Measurements from ENCODE around the gene MORN1. TPM values are rescaled to one million over a fixed set of nuclear protein-coding genes. Genes with fewer than 3 reads are reported as not detected.

MORN1 gene
- total and polyA plus RNA-seq, 9 of the 15 experiments (the other 6 are each of a cell fraction or from before 2014, with no cell fraction given): 0.24 to 9.3 (median 4.2) TPM

DNA sequence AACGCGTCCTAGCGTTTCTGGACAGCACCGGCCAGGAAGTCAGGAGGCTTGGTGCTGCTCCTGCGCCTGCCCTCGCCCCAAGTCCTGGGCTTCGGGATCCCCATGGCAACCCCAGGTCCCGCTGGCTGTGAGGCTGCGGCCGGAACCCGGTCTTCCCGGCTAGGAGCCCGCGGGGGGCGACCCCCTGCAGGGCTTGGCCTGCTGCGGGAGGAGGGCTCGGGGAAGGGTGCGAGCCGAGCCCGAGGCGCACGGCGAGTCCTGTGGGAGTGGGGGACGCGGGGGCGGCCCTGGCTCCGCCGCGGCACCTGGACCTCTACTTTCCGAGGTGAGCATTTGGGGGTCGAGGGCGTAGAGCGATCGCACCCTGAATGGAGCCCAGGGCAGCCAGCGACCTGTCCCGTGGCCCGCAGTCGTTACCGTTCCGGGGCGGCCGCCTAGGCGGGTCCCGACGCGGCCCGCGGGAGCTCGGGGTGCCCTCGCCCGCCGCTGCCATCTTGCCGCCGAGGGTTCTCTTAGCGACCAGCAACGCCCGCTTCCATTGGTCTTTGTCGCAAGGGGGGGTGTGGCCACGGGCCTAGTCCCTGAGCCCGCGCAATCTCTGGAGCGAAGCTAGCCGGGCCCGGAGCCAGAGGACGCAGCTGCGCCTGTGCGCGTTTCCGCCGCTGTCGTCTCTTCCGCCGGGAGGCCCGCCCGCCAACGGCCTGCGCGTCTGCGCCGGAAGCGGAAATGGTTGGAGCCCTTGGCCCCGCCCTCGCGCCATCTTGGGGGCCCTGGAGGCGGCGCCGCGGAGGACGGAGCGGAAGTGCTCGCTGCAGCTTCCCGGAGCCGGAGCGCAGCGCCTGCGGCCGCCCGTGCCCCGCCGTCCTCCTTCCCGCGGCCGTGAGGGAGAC is at the start of gene MORN1, which contains the start of gene RER1 (continued):
- TF ChIP-seq, protein P1, sequence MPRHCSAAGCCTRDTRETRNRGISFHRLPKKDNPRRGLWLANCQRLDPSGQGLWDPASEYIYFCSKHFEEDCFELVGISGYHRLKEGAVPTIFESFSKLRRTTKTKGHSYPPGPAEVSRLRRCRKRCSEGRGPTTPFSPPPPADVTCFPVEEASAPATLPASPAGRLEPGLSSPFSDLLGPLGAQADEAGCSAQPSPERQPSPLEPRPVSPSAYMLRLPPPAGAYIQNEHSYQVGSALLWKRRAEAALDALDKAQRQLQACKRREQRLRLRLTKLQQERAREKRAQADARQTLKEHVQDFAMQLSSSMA (CRISPR knock-in tag; IDR thresholded peaks at IDR 0.05): no peak
- TF ChIP-seq, protein P2, sequence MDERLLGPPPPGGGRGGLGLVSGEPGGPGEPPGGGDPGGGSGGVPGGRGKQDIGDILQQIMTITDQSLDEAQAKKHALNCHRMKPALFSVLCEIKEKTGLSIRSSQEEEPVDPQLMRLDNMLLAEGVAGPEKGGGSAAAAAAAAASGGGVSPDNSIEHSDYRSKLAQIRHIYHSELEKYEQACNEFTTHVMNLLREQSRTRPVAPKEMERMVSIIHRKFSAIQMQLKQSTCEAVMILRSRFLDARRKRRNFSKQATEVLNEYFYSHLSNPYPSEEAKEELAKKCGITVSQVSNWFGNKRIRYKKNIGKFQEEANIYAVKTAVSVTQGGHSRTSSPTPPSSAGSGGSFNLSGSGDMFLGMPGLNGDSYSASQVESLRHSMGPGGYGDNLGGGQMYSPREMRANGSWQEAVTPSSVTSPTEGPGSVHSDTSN (CRISPR knock-in tag; IDR thresholded peaks at IDR 0.05; ENCODE audit: low read depth): no peak
- TF ChIP-seq, protein P2 (tag; conservative IDR thresholded peaks at IDR 0.05; ENCODE audit: low read depth): no peak
- TF ChIP-seq, protein P3, sequence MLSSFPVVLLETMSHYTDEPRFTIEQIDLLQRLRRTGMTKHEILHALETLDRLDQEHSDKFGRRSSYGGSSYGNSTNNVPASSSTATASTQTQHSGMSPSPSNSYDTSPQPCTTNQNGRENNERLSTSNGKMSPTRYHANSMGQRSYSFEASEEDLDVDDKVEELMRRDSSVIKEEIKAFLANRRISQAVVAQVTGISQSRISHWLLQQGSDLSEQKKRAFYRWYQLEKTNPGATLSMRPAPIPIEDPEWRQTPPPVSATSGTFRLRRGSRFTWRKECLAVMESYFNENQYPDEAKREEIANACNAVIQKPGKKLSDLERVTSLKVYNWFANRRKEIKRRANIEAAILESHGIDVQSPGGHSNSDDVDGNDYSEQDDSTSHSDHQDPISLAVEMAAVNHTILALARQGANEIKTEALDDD (IDR thresholded peaks at IDR 0.05): no peak
- TF ChIP-seq NR2F6 (CRISPR knock-in tag; IDR thresholded peaks at IDR 0.05) (no peak), SIX5 (IDR thresholded peaks at IDR 0.05; ENCODE audit: borderline replicate concordance in 1 of 2, insufficient read depth in 1 of 2, low read depth in 1 of 2, low read length in 2 of 2) (0 out of 4 replicates have a peak, but pooled peaks have one; percentile 13 to 34), MXI1 (IDR thresholded peaks at IDR 0.05; ENCODE audit: low read depth, low read length) (peak; percentile 92), ZNF431 (CRISPR knock-in tag; IDR thresholded peaks at IDR 0.05) (no peak), RBM17 (IDR thresholded peaks at IDR 0.05; ENCODE audit: borderline replicate concordance, low read depth, low read length) (no peak), CXXC5 (CRISPR knock-in tag; IDR thresholded peaks at IDR 0.05) (peak; percentile 97), NFE2L1 (tag; IDR thresholded peaks at IDR 0.05; ENCODE audit: borderline replicate concordance, low read depth) (no peak), ZNF175 (CRISPR knock-in tag; IDR thresholded peaks at IDR 0.05; ENCODE audit: low read depth) (no peak), CHCHD3 (CRISPR knock-in tag; IDR thresholded peaks at IDR 0.05) (no peak)
- TF ChIP-seq, protein P4, sequence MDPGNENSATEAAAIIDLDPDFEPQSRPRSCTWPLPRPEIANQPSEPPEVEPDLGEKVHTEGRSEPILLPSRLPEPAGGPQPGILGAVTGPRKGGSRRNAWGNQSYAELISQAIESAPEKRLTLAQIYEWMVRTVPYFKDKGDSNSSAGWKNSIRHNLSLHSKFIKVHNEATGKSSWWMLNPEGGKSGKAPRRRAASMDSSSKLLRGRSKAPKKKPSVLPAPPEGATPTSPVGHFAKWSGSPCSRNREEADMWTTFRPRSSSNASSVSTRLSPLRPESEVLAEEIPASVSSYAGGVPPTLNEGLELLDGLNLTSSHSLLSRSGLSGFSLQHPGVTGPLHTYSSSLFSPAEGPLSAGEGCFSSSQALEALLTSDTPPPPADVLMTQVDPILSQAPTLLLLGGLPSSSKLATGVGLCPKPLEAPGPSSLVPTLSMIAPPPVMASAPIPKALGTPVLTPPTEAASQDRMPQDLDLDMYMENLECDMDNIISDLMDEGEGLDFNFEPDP (CRISPR knock-in tag; IDR thresholded peaks at IDR 0.05): no peak
- TF ChIP-seq, protein P5, sequence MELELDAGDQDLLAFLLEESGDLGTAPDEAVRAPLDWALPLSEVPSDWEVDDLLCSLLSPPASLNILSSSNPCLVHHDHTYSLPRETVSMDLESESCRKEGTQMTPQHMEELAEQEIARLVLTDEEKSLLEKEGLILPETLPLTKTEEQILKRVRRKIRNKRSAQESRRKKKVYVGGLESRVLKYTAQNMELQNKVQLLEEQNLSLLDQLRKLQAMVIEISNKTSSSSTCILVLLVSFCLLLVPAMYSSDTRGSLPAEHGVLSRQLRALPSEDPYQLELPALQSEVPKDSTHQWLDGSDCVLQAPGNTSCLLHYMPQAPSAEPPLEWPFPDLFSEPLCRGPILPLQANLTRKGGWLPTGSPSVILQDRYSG (tag; conservative IDR thresholded peaks at IDR 0.05; ENCODE audit: low read depth): no peak

Measured in K562 (cell line).